ENCODE results near the gene BEAN1.

The BEAN1 gene

GRCh38 chr16:66379571-66379941 lies 47.5 kb upstream of the BEAN1 start:
- TF ChIP-seq REST (IDR thresholded peaks at IDR 0.05; ENCODE audit: insufficient replicate concordance, low read depth), result no peak
- TF ChIP-seq SPI1 (IDR thresholded peaks at IDR 0.05; ENCODE audit: borderline replicate concordance, low read depth), result no peak
- no peak for TF ChIP-seq GABPA (IDR thresholded peaks at IDR 0.05; ENCODE audit: low read depth)
- DNase-seq (ENCODE audit: low read depth in 1 of 2, low spot score in 1 of 2), result no peak
- no peak overlapping the region for H3K27ac ChIP-seq (replicated peaks)
- no peak overlapping the region for H3K4me3 ChIP-seq (replicated peaks; ENCODE audit: insufficient read depth, low read length)
- H3K27me3 ChIP-seq (ENCODE audit: insufficient read depth, poor library complexity, severe bottlenecking), result no peaks in the 10 kb centered on the region

- TF ChIP-seq POLR2AphosphoS5 (IDR thresholded peaks at IDR 0.05; ENCODE audit: low read depth), result no peak
- no peak for TF ChIP-seq CTCF (IDR thresholded peaks at IDR 0.05; ENCODE audit: insufficient read depth, low read length)
- no peak for TF ChIP-seq SPI1 (IDR thresholded peaks at IDR 0.05; ENCODE audit: borderline replicate concordance, low read depth)
- no peak for TF ChIP-seq REST (IDR thresholded peaks at IDR 0.05; ENCODE audit: insufficient replicate concordance, low read depth)
- no peak for TF ChIP-seq GABPA (IDR thresholded peaks at IDR 0.05; ENCODE audit: low read depth)
- Histone ChIP-seq H3K4me3 (replicated peaks; ENCODE audit: insufficient read depth, low read length) (no peak overlapping the region), H3K27me3 (ENCODE audit: insufficient read depth, poor library complexity, severe bottlenecking) (no peaks in the 10 kb centered on the region), H3K27ac (replicated peaks) (no peak overlapping the region)
- DNase-seq (ENCODE audit: low read depth in 1 of 2, low spot score in 1 of 2), result no peak
Measured at GRCh38 chr16:66380421-66380820, 46.7 kb upstream of the BEAN1 start.

GRCh38 chr16:66381585-66382170 lies 45.4 kb upstream of the BEAN1 start:
- no peak for DNase-seq (ENCODE audit: low read depth in 1 of 2, low spot score in 1 of 2)
- no peaks in the 10 kb centered on the region for H3K27me3 ChIP-seq (ENCODE audit: insufficient read depth, poor library complexity, severe bottlenecking)
- TF ChIP-seq SPI1 (IDR thresholded peaks at IDR 0.05; ENCODE audit: borderline replicate concordance, low read depth), result no peak
- no peak for TF ChIP-seq POLR2AphosphoS5 (IDR thresholded peaks at IDR 0.05; ENCODE audit: low read depth)
- TF ChIP-seq REST (IDR thresholded peaks at IDR 0.05; ENCODE audit: insufficient replicate concordance, low read depth), result no peak
- TF ChIP-seq CTCF (IDR thresholded peaks at IDR 0.05; ENCODE audit: insufficient read depth, low read length), result no peak
- no peak for TF ChIP-seq GABPA (IDR thresholded peaks at IDR 0.05; ENCODE audit: low read depth)
- H3K27ac ChIP-seq (replicated peaks), result no peak overlapping the region
- H3K4me3 ChIP-seq (replicated peaks; ENCODE audit: insufficient read depth, low read length), result no peak overlapping the region

Data from HL-60 (cell line).